ENCODE results near the gene SARDH.
A peak's percentile ranks its signal among the peaks of the same experiment; 100 is the strongest.

SARDH gene

DNA sequence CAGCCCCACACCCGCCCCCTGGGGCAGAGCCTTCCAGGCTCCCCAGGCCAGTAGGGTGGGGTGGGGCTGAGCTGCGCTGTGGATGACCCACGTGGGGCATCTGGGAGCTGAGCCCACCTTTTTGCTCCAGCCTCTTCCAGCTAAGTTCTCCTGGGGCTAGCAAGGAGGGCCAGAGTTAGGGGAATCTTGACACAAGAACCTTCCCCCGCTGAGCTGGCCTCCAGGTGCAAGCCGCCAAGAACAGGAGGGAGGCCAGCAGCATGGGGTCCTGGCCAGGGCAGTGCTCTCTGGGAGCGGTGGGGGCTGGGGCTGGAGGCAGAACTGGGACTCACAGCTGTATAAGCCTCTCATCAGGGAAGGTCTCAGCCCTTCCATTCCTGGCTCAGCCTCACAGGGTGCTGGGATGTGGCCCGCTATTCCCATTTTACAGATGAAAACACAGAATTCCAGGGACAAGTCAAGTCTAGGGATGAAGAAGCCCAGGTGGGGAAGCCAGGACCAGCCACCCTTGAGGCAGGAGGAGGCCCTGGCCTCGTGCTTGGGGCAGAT is 21.5 kb downstream of the SARDH start:
- DNase-seq (ENCODE audit: low spot score) = no peak
- in situ Hi-C loops (cut with MboI; ENCODE audit: low sequenced_read_pairs, unreplicated experiment) = no loop called here
- TF ChIP-seq CTCF (IDR thresholded peaks at IDR 0.05; ENCODE audit: borderline replicate concordance, control extremely low read depth, extremely low read depth, insufficient read depth, missing control alignments) = no peak

DNA sequence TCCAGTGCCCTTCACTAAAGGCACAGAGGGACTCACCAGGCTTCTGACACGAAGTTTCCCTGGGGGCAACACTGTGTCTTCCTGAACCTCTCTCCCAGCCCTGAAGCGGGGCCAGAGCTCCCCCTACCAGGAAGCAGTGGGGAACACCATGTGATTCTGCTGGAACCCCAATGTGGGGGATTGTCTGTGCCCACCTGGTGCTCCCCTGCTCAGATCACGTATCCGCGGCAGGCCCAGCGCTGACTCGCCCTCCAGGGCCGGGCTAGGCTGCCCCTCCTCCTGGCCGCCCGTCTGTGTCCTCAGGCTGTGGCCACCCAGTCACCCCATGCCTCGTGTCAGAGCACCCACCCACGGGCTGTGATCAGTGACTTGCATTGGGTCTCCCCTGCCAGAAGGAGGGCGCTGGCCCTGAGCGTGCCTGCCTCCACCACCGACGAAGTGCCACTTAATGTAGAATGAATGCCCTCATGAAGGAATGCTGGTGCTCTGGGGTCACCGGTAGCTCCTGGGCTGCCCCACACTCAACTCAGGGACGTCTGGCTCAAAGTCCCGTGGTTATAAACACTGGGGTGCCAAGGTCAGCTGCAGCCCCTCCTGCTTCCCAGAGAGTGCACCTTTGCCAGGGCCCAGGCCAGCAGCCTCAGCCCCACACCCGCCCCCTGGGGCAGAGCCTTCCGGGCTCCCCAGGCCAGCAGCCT is 22.1 kb downstream of the SARDH start:
- in situ Hi-C loops (cut with MboI; ENCODE audit: low sequenced_read_pairs, unreplicated experiment) = no loop called here
- TF ChIP-seq CTCF (IDR thresholded peaks at IDR 0.05; ENCODE audit: borderline replicate concordance, control extremely low read depth, extremely low read depth, insufficient read depth, missing control alignments) = peak; percentile 40
- no peak for DNase-seq (ENCODE audit: low spot score)

DNA sequence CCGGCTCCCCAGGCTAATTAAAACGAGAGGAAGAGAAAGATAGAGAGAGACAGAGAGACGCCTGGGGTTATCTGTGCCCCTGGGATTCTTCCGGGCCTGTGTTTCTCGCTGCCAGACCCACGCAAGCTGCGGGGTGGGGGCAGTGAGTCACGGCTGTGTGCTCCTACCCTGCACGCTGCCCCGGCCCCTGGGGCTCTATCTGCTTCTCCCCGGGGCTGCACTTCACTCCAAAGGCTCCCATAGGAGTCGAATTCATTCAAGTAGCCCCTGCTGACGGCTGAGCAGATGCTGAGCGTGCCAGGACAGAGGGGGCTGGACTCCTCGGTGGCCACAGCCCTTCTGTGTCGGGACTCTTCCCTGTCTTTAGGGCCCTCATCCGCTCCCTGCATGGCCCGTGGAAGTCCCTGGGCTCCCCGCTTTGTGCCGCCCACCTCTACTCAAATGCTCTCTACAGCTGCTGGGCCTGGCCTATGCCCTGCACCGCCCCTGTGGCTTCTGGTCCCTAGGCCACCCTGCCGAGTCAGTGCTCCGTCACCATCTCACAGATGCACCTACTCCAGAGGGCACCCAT is 22.8 kb downstream of the SARDH start:
- DNase-seq (ENCODE audit: low spot score) = no peak
- in situ Hi-C loops (cut with MboI; ENCODE audit: low sequenced_read_pairs, unreplicated experiment) = no loop called here
- TF ChIP-seq CTCF (IDR thresholded peaks at IDR 0.05; ENCODE audit: borderline replicate concordance, control extremely low read depth, extremely low read depth, insufficient read depth, missing control alignments) = no peak

DNA sequence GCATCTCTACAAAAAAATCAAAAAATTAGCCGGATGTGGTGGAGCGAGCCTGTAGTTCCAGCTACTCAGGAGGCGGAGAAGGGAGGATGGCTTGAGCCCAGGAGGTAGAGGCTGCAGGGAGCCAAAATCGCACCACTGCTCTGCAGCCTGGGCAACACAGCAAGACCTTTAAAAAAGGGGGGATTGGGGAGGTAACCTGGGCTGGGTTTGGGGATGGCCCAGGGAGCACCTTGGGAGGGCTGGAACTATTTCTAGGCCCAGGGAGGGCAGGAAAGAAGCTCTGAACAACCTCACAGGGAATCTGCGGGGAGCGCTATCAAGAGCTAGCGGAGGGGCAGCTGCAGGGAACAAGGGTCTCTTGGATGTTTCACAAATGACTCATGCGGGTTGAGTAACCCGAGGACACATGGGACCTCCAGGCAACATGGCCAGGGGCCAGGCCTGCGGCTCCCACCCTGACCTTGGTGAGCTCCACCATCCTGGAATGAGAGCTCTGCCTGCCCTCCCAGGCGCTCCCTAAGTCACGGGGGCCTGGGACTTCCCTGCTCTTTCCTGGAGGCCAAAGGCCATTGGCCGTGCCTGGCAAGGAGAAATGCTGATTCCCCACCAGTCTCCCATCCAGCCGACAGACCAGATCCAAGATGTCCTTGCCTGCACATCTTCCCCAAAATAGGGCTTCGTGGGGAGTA is 23.4 kb downstream of the SARDH start:
- in situ Hi-C loops (cut with MboI; ENCODE audit: low sequenced_read_pairs, unreplicated experiment) = no loop called here

DNA sequence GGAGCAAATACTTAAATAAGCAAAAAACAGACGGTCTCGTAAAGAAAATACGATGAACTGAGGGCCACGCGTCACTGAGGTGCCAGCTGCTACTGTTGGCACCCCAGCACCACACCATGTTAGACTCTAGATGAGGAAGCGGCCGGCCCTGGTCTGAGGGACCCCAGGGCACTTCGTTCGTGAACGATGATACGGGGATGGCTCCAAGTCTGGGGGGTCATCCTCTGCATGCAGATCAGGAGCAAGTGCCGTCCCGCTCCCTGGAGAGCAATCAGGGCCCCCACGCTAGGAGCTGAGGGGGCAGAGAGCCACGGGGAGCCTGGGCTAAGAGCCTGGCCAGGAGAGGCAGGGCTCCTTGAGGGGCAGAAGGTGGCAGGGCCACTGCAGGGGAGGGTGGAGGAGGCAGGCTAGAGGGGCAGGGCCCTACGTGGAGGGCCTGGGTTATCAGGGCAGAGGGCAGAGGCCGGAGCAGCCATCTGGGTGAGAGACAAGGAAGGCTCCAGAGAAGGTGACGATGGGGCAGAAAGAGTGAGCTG is 24.1 kb downstream of the SARDH start:
- no peak for DNase-seq (ENCODE audit: low spot score)
- TF ChIP-seq CTCF (IDR thresholded peaks at IDR 0.05; ENCODE audit: borderline replicate concordance, control extremely low read depth, extremely low read depth, insufficient read depth, missing control alignments) = no peak
- in situ Hi-C loops (cut with MboI; ENCODE audit: low sequenced_read_pairs, unreplicated experiment) = no loop called here

More for the DNA sequence above, 23.4 kb downstream of the SARDH start:
- no peak for DNase-seq (ENCODE audit: low spot score)
- TF ChIP-seq CTCF (IDR thresholded peaks at IDR 0.05; ENCODE audit: borderline replicate concordance, control extremely low read depth, extremely low read depth, insufficient read depth, missing control alignments) = no peak

DNA sequence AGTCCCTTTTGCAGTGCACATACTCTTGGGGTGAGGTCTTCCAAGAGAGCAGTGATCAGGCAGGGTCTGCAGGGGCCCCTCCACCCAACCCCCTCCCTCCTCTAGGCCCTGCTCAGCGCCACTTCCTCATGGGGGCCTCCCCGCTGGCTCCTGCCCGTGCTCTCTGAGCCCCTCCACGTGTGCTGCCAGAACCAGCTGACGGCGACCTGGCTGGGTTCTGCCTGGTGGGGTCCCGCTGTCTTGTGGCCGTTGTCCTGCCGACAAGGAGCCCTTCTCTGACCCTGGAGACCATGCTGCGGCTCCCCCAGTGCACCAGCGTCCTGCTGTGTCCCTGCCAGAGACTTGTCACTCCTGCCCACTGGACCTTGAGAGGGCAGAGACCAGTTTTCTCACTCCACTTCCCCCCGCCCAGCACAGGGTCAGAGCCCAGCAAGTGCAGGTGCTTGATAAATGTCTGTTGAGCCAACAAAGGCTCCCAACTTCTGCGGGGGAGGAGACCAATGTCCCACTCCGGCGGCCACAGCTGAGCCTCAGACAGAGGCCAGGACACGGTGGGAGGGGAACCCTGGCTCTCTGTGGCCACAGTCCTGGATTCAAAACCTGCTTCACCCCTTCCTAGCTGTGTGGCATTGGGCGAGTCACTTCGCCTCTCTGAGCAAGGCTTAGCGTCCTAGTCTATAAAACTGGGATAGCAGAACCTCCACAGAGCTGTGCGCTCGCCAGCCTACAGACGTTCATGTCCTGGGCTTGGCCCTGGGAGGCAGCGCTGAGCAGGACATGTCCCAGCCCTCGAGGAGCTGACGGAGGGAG is 24.8 kb downstream of the SARDH start:
- DNase-seq (ENCODE audit: low spot score) = no peak
- no peak for TF ChIP-seq CTCF (IDR thresholded peaks at IDR 0.05; ENCODE audit: borderline replicate concordance, control extremely low read depth, extremely low read depth, insufficient read depth, missing control alignments)
- in situ Hi-C loops (cut with MboI; ENCODE audit: low sequenced_read_pairs, unreplicated experiment) = no loop called here

Data from GM13976 (cell line).